Liver (tissue), 9 donors: ENCODE measurements around the gene TIMM17A. TPM values are rescaled to one million over a fixed set of nuclear protein-coding genes. Genes with fewer than 3 reads are reported as not detected.
"Not testable (repeated sequence)": the region's sequence is repeated elsewhere in the genome, so short reads cannot be mapped to it uniquely, and the experiment has no call there.

Experiments
- DNase-seq: peaks from one replicate; pipeline ENCODE4 v3.0.0-alpha.2; 2017; ENCODE audit warnings: low spot score
- H3K27ac ChIP-seq, 2 donors: one replicate each; pipeline ENCODE4 v1.7.0; 2013; ENCODE audit warnings: inconsistent platforms in 2 of 2, low read length in 2 of 2, control low read depth in 1 of 2, low read depth in 1 of 2, mild to moderate bottlenecking in 1 of 2
- H3K27me3 ChIP-seq, 4 donors: one replicate each; pipeline versions ENCODE4 v1.6.1 to v1.7.0; 2013; ENCODE audit warnings: low read length in 3 of 4, inconsistent platforms in 1 of 4, mild to moderate bottlenecking in 1 of 4, moderate library complexity in 1 of 4; ENCODE audit not compliant: control insufficient read depth in 4 of 4, insufficient read depth in 4 of 4
- H3K36me3 ChIP-seq, 4 donors: one replicate each; pipeline versions ENCODE4 v1.6.1 to v1.7.0; 2013; ENCODE audit warnings: low read length in 3 of 4, mild to moderate bottlenecking in 3 of 4, low read depth in 1 of 4, moderate library complexity in 1 of 4; ENCODE audit not compliant: control insufficient read depth in 4 of 4, insufficient read depth in 3 of 4
- H3K4me1 ChIP-seq, 4 donors: one replicate each; pipeline versions ENCODE4 v1.6.1 to v1.7.0; 2013; ENCODE audit warnings: low read length in 3 of 4, mild to moderate bottlenecking in 3 of 4, moderate library complexity in 1 of 4; ENCODE audit not compliant: control insufficient read depth in 4 of 4, insufficient read depth in 4 of 4
- H3K4me3 ChIP-seq, 3 donors: one replicate each; pipeline versions ENCODE4 v1.6.1 to v1.7.0; 2013; ENCODE audit warnings: low read length in 3 of 3, control low read depth in 1 of 3, low read depth in 1 of 3, mild to moderate bottlenecking in 1 of 3
- H3K9ac ChIP-seq, 2 donors: one replicate each; pipeline ENCODE4 v1.7.0; 2013; ENCODE audit warnings: low read length in 2 of 2, mild to moderate bottlenecking in 2 of 2, moderate library complexity in 2 of 2, control low read depth in 1 of 2, low read depth in 1 of 2
- H3K9me3 ChIP-seq, 4 donors: one replicate each; pipeline versions ENCODE4 v1.6.1 to v1.7.0; 2013; ENCODE audit warnings: low read length in 3 of 4; ENCODE audit not compliant: control insufficient read depth in 4 of 4
- ATF3 ChIP-seq: IDR thresholded peaks from 2 replicates; pipeline ENCODE4 v1.6.1; 2016; ENCODE audit warnings: antibody characterized with exemption
- CTCF ChIP-seq: fragments of 150-350 bp; IDR thresholded peaks from 2 replicates; pipeline ENCODE4 v1.5.1; 2017; ENCODE audit warnings: improper control_type of control experiment, low read depth, low read length; ENCODE audit not compliant: missing input control
- EGR1 ChIP-seq, 2 donors: IDR thresholded peaks; 2 replicates each; pipeline ENCODE4 v1.6.1; 2016 to 2018; ENCODE audit warnings: antibody characterized with exemption in 2 of 2, low read depth in 2 of 2
- FOXA1 ChIP-seq: IDR thresholded peaks from 2 replicates; pipeline ENCODE4 v1.6.1; 2016; ENCODE audit warnings: antibody characterized with exemption
- FOXA2 ChIP-seq: IDR thresholded peaks from 2 replicates; pipeline ENCODE4 v1.6.1; 2016; ENCODE audit warnings: antibody characterized with exemption
- GABPA ChIP-seq, 2 donors: IDR thresholded peaks in 1 of 2; conservative IDR thresholded peaks in 1 of 2; 2 replicates each; pipeline ENCODE4 v1.6.1; 2016; ENCODE audit warnings: antibody characterized with exemption in 2 of 2, mild to moderate bottlenecking in 1 of 2, moderate library complexity in 1 of 2
- HNF4A ChIP-seq, 2 donors: conservative IDR thresholded peaks; 2 replicates each; pipeline ENCODE4 v1.6.1; 2016; ENCODE audit warnings: antibody characterized with exemption in 2 of 2, mild to moderate bottlenecking in 2 of 2
- HNF4G ChIP-seq: IDR thresholded peaks from 2 replicates; pipeline ENCODE4 v1.6.1; 2016; ENCODE audit warnings: antibody characterized with exemption
- JUND ChIP-seq, 2 donors: IDR thresholded peaks; 2 replicates each; pipeline ENCODE4 v1.6.1; 2016; ENCODE audit warnings: antibody characterized with exemption in 2 of 2
- MAX ChIP-seq: IDR thresholded peaks from 2 replicates; pipeline ENCODE4 v1.6.1; 2016; ENCODE audit warnings: antibody characterized with exemption
- NR2F2 ChIP-seq: IDR thresholded peaks from 2 replicates; pipeline ENCODE4 v1.6.1; 2016; ENCODE audit warnings: antibody characterized with exemption
- RAD21 ChIP-seq, 2 donors: IDR thresholded peaks; 2 replicates each; pipeline ENCODE4 v1.6.1; 2016; ENCODE audit warnings: antibody characterized with exemption in 2 of 2, mild to moderate bottlenecking in 2 of 2
- REST ChIP-seq: IDR thresholded peaks from 2 replicates; pipeline ENCODE4 v1.6.1; 2016; ENCODE audit warnings: antibody characterized with exemption, mild to moderate bottlenecking
- RXRA ChIP-seq, 2 donors: IDR thresholded peaks; 2 replicates each; pipeline ENCODE4 v1.6.1; 2017 to 2018; ENCODE audit warnings: antibody characterized with exemption in 2 of 2, mild to moderate bottlenecking in 1 of 2
- SP1 ChIP-seq: IDR thresholded peaks from 2 replicates; pipeline ENCODE4 v1.6.1; 2018; ENCODE audit warnings: antibody characterized with exemption, mild to moderate bottlenecking
- TAF1 ChIP-seq: conservative IDR thresholded peaks from 2 replicates; pipeline ENCODE4 v1.6.1; 2016; ENCODE audit warnings: antibody characterized with exemption, mild to moderate bottlenecking
- YY1 ChIP-seq: IDR thresholded peaks from 2 replicates; pipeline ENCODE4 v1.6.1; 2016; ENCODE audit warnings: antibody characterized with exemption, mild to moderate bottlenecking
- ZBTB33 ChIP-seq: IDR thresholded peaks from 2 replicates; pipeline ENCODE4 v1.6.1; 2016; ENCODE audit warnings: antibody characterized with exemption
- WGBS: extraction: QIAGEN DNeasy Blood & Tissue Kit; methylation state at CpG from one replicate; pipeline ENCODE4 v1.1.7; 2013; 5-methylcytosine and 5-hydroxymethylcytosine counted together
- polyA plus RNA-seq, 2 donors: library from polyadenylated mRNA; stranded (reverse) in 1 of 2; unstranded in 1 of 2; fragments of 200-250 nt in 1 of 2; fragments of >200 nt in 1 of 2; fragmentation: Nextera tagmentation in 1 of 2; extraction: Ambion mirVana in 1 of 2; gene quantifications; one replicate each; pipeline versions ENCODE4 v1.2.1 to v1.2.3, GENCODE V29; 2013 to 2015
- total RNA-seq, 2 donors: library from RNA; depleted of rRNA; stranded (reverse); fragments of >200 nt; gene quantifications; one replicate each; pipeline ENCODE4 v1.2.3, GENCODE V29; 2014
- donor health status: healthy.
- donor health status: healthy.
- donor health status: healthy.
- donor health status: healthy.
- donor health status: healthy.

Gene TIMM17A
- total and polyA plus RNA-seq, 4 donors = 21.1 to 72.1 (median 51.0) TPM

GRCh38 chr1:202018468-202019234, 63.3 kb downstream of the TIMM17A start:
- Histone ChIP-seq H3K27me3 (no peaks in the 10 kb centered on the region), H3K9me3 (no peaks in the 10 kb centered on the region), H3K4me1 (peaks cover 16 to 54% (median 42%) of the 10 kb centered on the region in 4 donors), H3K4me3 (peak overlapping the region in 1 of 3 donors; percentile 36), H3K9ac (peak overlapping the region in 1 of 2 donors; percentile 24), H3K36me3 (peaks cover 6 to 17% (median 14%) of the 10 kb centered on the region in 4 donors), H3K27ac (peak overlapping the region; percentile 85 to 89)
- DNase-seq = peak; percentile 70
- WGBS = 25% methylated on average over 19 of the region's 19 CpGs
- TF ChIP-seq ATF3 = peak; percentile 66
- TF ChIP-seq JUND (IDR thresholded peaks at IDR 0.05) = peak; percentile 77 to 85
- TF ChIP-seq NR2F2 = no peak
- peak; percentile 62 for TF ChIP-seq YY1
- TF ChIP-seq FOXA2 = peak; percentile 69
- TF ChIP-seq TAF1 = no peak
- no peak for TF ChIP-seq EGR1 (IDR thresholded peaks at IDR 0.05; ENCODE audit: low read depth in 2 of 2)
- TF ChIP-seq HNF4G = no peak
- TF ChIP-seq MAX = peak; percentile 62
- TF ChIP-seq SP1 = peak; percentile 91
- TF ChIP-seq FOXA1 = peak; percentile 77
- peak; percentile 51 to 74 for TF ChIP-seq HNF4A (conservative IDR thresholded peaks at IDR 0.05)
- peak in 1 of 2 donors; percentile 48 for TF ChIP-seq RAD21 (IDR thresholded peaks at IDR 0.05)
- no peak for TF ChIP-seq CTCF
- TF ChIP-seq GABPA (IDR thresholded peaks at IDR 0.05 in 1 of 2, conservative IDR thresholded peaks at IDR 0.05 in 1 of 2) = no peak
- TF ChIP-seq RXRA (IDR thresholded peaks at IDR 0.05) = peak; percentile 88 to 95
- TF ChIP-seq ZBTB33 = peak; percentile 59
- TF ChIP-seq REST = no peak

GRCh38 chr1:202019235-202019558, 63.9 kb downstream of the TIMM17A start:
- not testable (repeated sequence) for DNase-seq, H3K9ac ChIP-seq, H3K27me3 ChIP-seq, H3K9me3 ChIP-seq, H3K4me3 ChIP-seq
- Histone ChIP-seq H3K36me3 (peaks cover 4 to 14% (median 9%) of the 10 kb centered on the region in 4 donors), H3K4me1 (peaks cover 16 to 50% (median 37%) of the 10 kb centered on the region in 4 donors), H3K27ac (peak overlapping the region; percentile 80 to 85)
- 78% methylated on average over 8 of the region's 8 CpGs for WGBS
